Prostate gland (tissue), 2 donors: Measurements from ENCODE around the gene SPATA6L.

Source experiments
- CTCF ChIP-seq, 4 experiments: fragments of 200-600 bp in 2 of 4; fragments of 450-650 bp in 2 of 4; sonication (generic) in 2 of 4; IDR thresholded peaks; 1 replicate in 3 of 4; 2 replicates in 1 of 4; pipeline ENCODE4 v1.5.1; 2016 to 2019; ENCODE audit warnings: antibody characterized with exemption in 4 of 4, mild to moderate bottlenecking in 2 of 4, moderate library complexity in 2 of 4
- POLR2A ChIP-seq: fragments of 450-650 bp; IDR thresholded peaks from one replicate; pipeline ENCODE4 v1.6.1; 2016; ENCODE audit warnings: antibody characterized with exemption, mild to moderate bottlenecking

GRCh38 chr9:4630836-4631235, 35.4 kb downstream of the SPATA6L start:
- TF ChIP-seq CTCF (IDR thresholded peaks at IDR 0.05), result no peak
- no peak for TF ChIP-seq POLR2A
